ENCODE results near the gene BRPF1. TPM values are rescaled to one million over a fixed set of nuclear protein-coding genes. Genes with fewer than 3 reads are reported as not detected.

The BRPF1 gene
- polyA plus RNA-seq, 1 experiment: 5.7 TPM

GRCh38 chr3:9701711-9702110, 29.8 kb upstream of the BRPF1 start:
- no peaks in the 10 kb centered on the region; the same call in 1 of the 2 replicates for H3K9me3 ChIP-seq (ENCODE audit: control insufficient read depth, insufficient read depth, low read length)
- no peak overlapping the region for H3K27ac ChIP-seq (ENCODE audit: low read depth, low read length)
- no peak overlapping the region for H3K4me3 ChIP-seq (ENCODE audit: low read depth, low read length)
- no peak for TF ChIP-seq CTCF (IDR thresholded peaks at IDR 0.05; ENCODE audit: low read depth, low read length)
- POLR2A ChIA-PET: no interaction called here
- peaks cover 18% of the 10 kb centered on the region for H3K27me3 ChIP-seq (ENCODE audit: control insufficient read depth, insufficient read depth, low read length)
- no peak for DNase-seq (ENCODE audit: low read depth, low spot score)
- CTCF ChIA-PET: no interaction called here

- no peak for DNase-seq (ENCODE audit: low read depth, low spot score)
- no peak for TF ChIP-seq CTCF (IDR thresholded peaks at IDR 0.05; ENCODE audit: low read depth, low read length)
- CTCF ChIA-PET: no interaction called here
- POLR2A ChIA-PET: no interaction called here
- H3K27ac ChIP-seq (ENCODE audit: low read depth, low read length): no peak overlapping the region
- H3K27me3 ChIP-seq (ENCODE audit: control insufficient read depth, insufficient read depth, low read length): peaks cover 18% of the 10 kb centered on the region
- no peaks in the 10 kb centered on the region; the same call in 1 of the 2 replicates for H3K9me3 ChIP-seq (ENCODE audit: control insufficient read depth, insufficient read depth, low read length)
- H3K4me3 ChIP-seq (ENCODE audit: low read depth, low read length): no peak overlapping the region
Observed at GRCh38 chr3:9703240-9703639, 28.3 kb upstream of the BRPF1 start.

- H3K27me3 ChIP-seq (ENCODE audit: control insufficient read depth, insufficient read depth, low read length): peaks cover 18% of the 10 kb centered on the region
- DNase-seq (ENCODE audit: low read depth, low spot score): no peak
- no peak within 1 kb of the TSS for H3K27ac ChIP-seq (ENCODE audit: low read depth, low read length)
- TF ChIP-seq CTCF (IDR thresholded peaks at IDR 0.05; ENCODE audit: low read depth, low read length): no peak
- peak within 1 kb of the TSS; percentile 37 for H3K4me3 ChIP-seq (ENCODE audit: low read depth, low read length)
- H3K9me3 ChIP-seq (ENCODE audit: control insufficient read depth, insufficient read depth, low read length): no peaks in the 10 kb centered on the region; the same call in 1 of the 2 replicates
- POLR2A ChIA-PET: no interaction called here
- CTCF ChIA-PET: no interaction called here
Observed at GRCh38 chr3:9703736-9704346, 27.7 kb upstream of the BRPF1 start, which contains the start of gene CPNE9. Gene CPNE9 (plus strand): TSS chr3:9703833. CDS start chr3:9703997, 164 bp downstream.

- POLR2A ChIA-PET: no interaction called here
- Histone ChIP-seq H3K27ac (ENCODE audit: low read depth, low read length) (no peak overlapping the region), H3K9me3 (ENCODE audit: control insufficient read depth, insufficient read depth, low read length) (no peaks in the 10 kb centered on the region; the same call in 1 of the 2 replicates), H3K27me3 (ENCODE audit: control insufficient read depth, insufficient read depth, low read length) (peaks cover 18% of the 10 kb centered on the region), H3K4me3 (ENCODE audit: low read depth, low read length) (peak overlapping the region; percentile 37)
- DNase-seq (ENCODE audit: low read depth, low spot score): no peak
- CTCF ChIA-PET: no interaction called here
- TF ChIP-seq CTCF (IDR thresholded peaks at IDR 0.05; ENCODE audit: low read depth, low read length): no peak
Observed at GRCh38 chr3:9704347-9705322, 26.9 kb upstream of the BRPF1 start.

Data from AG04450 (cell line).